ENCODE results near the gene TANK. TPM values are rescaled to one million over a fixed set of nuclear protein-coding genes. Genes with fewer than 3 reads are reported as not detected.

TANK gene
- 18.4 TPM for total RNA-seq

GRCh38 chr2:161160226-161161073 lies at the start of gene TANK:
Gene TANK (plus strand): TSS chr2:161160428. CDS start chr2:161179663, 19,235 bp downstream.
- H3K4me3 ChIP-seq: peak within 1 kb of the TSS; percentile 95 to 97
- peak; percentile 67 to 96 for DNase-seq (ENCODE audit: low spot score in 2 of 2)
- peaks cover 0 to 29% of the 10 kb centered on the region in 2 donors for H3K4me1 ChIP-seq
- no peaks in the 10 kb centered on the region for H3K27me3 ChIP-seq
- TF ChIP-seq CTCF (IDR thresholded peaks at IDR 0.05): no peak
- H3K36me3 ChIP-seq: peaks cover 6 to 13% of the 10 kb centered on the region in 2 donors
- no peaks in the 10 kb centered on the region for H3K9me3 ChIP-seq
- peak within 1 kb of the TSS; percentile 94 to 98 for H3K27ac ChIP-seq
- intact Hi-C loops (cut with DNase I): loop anchor here (1.0 to 5.0 kb wide), 2 partner anchors 37 to 58 kb away; no protein-coding TSS in a partner anchor

GRCh38 chr2:161111531-161111930 lies 48.7 kb upstream of the TANK start:
- DNase-seq (ENCODE audit: low spot score in 2 of 2): no peak
- Histone ChIP-seq H3K27ac (no peak overlapping the region), H3K9me3 (no peaks in the 10 kb centered on the region), H3K27me3 (no peaks in the 10 kb centered on the region), H3K4me1 (no peaks in the 10 kb centered on the region), H3K4me3 (no peak overlapping the region), H3K36me3 (no peaks in the 10 kb centered on the region)
- TF ChIP-seq CTCF (IDR thresholded peaks at IDR 0.05): no peak
- intact Hi-C loops (cut with DNase I): no loop called here

- Histone ChIP-seq H3K27me3 (no peaks in the 10 kb centered on the region), H3K4me3 (no peak overlapping the region), H3K27ac (no peak overlapping the region), H3K36me3 (no peaks in the 10 kb centered on the region), H3K9me3 (no peaks in the 10 kb centered on the region), H3K4me1 (no peaks in the 10 kb centered on the region)
- DNase-seq (ENCODE audit: low spot score in 2 of 2): no peak
- TF ChIP-seq CTCF (IDR thresholded peaks at IDR 0.05): no peak
- intact Hi-C loops (cut with DNase I): no loop called here
Measured at GRCh38 chr2:161112908-161113307, 47.3 kb upstream of the TANK start.

- Histone ChIP-seq H3K27me3 (no peaks in the 10 kb centered on the region), H3K4me3 (no peak overlapping the region), H3K9me3 (no peaks in the 10 kb centered on the region), H3K36me3 (no peaks in the 10 kb centered on the region), H3K4me1 (no peaks in the 10 kb centered on the region), H3K27ac (no peak overlapping the region)
- TF ChIP-seq CTCF (IDR thresholded peaks at IDR 0.05): no peak
- intact Hi-C loops (cut with DNase I): no loop called here
- no peak for DNase-seq (ENCODE audit: low spot score in 2 of 2)
Measured at GRCh38 chr2:161113693-161114575, 46.3 kb upstream of the TANK start.

GRCh38 chr2:161115205-161115604 lies 45.0 kb upstream of the TANK start:
- Histone ChIP-seq H3K4me1 (no peaks in the 10 kb centered on the region), H3K36me3 (no peaks in the 10 kb centered on the region), H3K27me3 (no peaks in the 10 kb centered on the region), H3K4me3 (no peak overlapping the region), H3K9me3 (no peaks in the 10 kb centered on the region), H3K27ac (no peak overlapping the region)
- intact Hi-C loops (cut with DNase I): no loop called here
- no peak for TF ChIP-seq CTCF (IDR thresholded peaks at IDR 0.05)
- DNase-seq (ENCODE audit: low spot score in 2 of 2): no peak

Measured in ascending aorta (tissue), 2 donors.